DMS 273 treated with DMSO at 0.1 percent for 48 hours (cell line): ENCODE measurements around the gene PSD2.

ENCODE experiments used
- DNase-seq: peaks from one replicate; lab custom pipeline; 2025; lab: John Stamatoyannopoulos, UW

Gene PSD2

GRCh38 chr5:139837711-139838380 lies 42.2 kb downstream of the PSD2 start:
- no peak for DNase-seq

DNA sequence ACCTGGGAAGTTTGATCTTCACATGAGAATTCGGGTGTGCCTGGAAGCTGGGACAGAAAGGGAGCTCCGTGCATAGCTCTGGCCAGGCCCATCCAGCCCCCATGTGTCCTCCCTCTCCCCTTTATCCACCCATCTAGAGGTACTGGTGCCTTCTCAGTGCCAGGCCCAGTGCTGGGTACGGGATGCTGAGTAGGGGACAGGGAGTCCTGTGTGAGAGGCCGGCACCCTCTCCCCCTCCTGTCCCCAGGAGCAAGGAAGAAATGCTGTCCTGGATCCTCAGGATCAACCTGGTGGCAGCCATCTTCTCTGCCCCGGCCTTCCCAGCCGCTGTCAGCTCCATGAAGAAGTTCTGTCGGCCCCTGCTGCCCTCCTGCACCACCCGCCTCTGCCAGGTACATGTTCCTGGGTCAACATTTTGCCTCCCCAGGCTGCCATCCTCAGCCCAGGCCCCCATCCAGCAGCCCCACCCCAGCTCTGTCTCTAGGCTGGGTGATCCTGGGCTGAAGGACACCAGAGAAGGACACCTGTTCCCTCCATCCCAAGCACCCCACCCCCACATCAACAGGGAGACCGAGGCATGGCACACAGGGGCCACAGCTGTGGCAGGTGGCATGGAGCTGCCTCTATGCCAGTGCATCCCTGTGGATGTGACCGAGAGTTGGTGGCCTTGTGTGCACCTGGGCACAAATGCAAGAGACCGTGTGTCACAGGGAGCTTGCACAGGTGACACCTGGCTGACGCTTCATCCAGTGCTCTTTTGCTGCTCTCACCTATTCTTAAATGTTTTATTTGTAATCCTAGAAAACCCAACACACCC lies 43.0 kb downstream of the PSD2 start:
- no peak for DNase-seq

- no peak for DNase-seq
These were observed 43.7 kb downstream of the PSD2 start for GRCh38 chr5:139839232-139839815.

DNA sequence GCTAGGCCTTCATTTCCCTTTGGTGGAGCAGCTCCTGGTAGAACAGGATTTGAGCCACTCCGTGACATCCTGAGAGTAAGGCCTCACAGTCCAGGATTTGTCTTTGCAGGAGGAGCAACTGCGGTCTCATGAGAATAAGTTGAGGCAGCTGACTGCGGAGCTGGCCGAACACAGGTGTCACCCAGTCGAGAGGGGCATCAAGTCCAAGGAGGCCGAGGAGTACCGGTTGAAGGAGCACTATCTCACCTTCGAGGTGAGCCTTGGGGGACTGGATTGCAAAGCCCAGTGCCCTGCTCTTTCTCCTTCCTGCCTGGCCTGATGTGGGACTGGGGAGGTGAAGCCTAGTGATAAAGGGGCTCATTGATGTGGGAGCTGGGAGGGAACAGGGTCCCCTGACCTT lies 44.3 kb downstream of the PSD2 start:
- DNase-seq, result no peak

GRCh38 chr5:139841549-139841948 lies 45.9 kb downstream of the PSD2 start:
- DNase-seq, result no peak

GRCh38 chr5:139842321-139842720 lies 46.7 kb downstream of the PSD2 start:
- DNase-seq, result no peak

GRCh38 chr5:139843991-139844390 lies 48.4 kb downstream of the PSD2 start:
- DNase-seq, result no peak

DNA sequence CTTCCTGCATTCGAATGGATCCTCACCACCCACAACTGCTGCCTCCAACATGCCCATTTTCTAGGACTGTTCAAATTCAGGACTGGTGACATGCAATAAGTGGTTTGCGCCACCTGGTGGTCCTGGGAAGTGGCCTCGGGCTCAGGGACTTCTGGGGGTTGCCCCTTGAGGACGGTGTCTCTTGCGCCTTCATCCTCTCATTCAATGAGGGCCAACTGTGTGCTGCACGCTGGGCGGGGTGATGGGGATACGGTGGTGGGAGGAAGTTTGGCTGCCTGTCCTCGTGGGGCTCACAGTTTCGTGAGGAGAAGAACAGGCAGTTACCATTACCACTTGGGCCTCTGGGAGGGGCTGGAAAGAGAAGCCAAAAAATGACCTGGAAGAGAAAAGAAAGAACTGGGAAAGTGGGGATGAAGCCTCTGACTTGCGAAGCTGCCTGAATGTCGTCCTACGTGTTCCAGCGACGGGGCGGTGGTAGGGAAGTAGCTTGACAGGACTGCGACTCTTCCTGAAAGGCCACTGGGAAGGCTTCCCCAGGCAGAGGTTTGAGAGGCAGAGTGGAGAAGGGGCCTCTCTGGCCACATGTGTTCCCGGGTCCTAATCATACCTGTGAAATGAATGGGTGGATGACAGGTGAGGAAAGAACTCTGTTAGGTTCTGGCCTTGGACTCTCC lies 49.0 kb downstream of the PSD2 start:
- DNase-seq, result peak; percentile 47

DNA sequence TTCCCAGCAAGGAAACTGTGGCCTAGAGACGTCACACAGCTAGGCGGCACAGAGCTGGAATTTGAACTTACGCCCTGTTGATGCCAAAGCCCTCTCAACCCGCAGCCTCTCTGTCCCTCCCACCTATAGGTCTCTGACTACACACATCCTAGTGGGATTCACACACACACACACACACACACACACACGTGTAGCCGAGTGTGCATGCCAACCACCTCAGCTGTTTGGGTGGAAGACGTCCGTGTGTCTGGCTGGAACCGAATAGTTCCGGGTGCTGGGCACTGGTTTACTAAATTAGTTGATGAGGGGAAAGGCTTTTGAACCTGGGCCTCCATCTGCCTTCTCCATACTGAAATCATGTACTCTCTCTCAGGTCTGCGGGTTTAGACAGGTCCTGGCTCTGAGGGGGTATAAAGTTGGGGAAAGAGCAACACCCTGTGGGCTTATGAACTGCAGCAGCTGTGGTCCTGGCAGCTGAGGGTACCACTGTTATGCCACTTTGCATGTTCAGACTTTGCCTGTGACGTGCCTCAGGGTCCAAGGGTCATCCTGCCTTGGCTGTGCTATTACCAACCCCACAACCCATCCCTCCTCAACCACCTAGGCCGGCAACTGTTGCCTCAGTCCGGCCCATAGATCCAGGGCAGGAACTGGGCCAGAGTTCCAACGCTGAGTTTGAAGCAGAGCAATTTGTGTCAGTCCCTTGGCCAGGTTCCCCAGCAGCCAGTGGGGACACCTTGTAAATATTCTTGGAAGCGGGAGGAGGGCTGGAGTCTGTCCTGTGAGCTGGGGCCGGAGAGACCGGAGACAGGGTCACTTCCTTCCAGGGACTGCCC lies 50.5 kb downstream of the PSD2 start:
- peak; percentile 31 for DNase-seq

DNA sequence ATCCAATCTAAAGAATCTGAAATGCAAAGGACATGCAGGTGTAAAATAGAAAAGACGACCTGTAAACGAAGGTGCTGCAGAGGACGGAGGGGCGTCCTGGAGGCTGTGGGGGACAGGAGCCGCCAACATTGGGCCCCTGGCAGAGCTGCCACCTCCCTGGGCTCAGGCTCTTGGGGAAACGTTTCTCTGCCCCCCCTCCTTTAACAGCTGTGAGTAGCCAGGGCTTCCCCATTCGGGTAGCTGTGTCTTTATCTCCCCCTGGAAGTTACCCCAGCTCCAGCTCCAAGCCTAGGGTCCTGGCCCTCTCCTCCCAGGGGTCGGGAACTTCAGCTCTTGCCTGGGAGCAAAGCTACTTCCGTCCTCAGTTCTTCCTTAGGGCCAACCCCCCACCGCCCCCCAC lies 51.5 kb downstream of the PSD2 start:
- no peak for DNase-seq

DNA sequence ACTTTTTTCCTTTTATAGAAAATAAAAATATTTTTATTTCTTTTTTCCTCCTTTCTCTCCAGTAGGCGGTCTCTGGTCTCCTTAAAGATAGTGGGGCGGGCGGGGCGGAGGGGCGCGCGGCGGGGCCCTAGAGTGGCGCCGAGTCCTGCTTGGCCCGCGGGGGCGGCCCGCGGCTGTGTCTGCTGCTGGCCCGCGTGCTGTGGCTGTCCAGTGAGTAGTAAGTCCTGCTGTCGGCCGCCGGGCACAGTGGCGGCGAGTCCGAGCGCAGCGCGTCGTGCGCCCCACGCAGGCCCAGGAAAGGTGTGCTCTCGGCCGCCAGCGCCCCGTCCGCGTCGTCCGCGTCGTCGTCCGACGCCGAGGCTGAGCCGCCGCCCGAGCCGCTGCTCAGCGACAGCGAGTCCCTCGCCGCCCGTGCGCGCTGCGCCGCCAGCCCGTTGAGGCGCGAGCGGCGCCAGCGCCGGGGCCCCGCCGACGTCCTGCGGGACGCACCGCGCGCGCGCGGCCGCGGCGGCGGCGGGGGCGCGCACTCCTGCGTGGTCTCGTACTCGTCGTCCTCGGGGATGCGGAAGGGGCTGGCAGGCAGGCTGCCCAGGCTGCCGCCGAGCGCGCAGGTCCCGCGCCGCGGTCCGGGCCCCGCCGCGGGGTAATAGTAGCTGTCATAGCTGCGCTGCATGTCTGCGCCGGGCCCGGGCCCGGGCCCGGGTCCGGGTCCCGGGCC lies 52.3 kb downstream of the PSD2 start:
- no peak for DNase-seq

DNA sequence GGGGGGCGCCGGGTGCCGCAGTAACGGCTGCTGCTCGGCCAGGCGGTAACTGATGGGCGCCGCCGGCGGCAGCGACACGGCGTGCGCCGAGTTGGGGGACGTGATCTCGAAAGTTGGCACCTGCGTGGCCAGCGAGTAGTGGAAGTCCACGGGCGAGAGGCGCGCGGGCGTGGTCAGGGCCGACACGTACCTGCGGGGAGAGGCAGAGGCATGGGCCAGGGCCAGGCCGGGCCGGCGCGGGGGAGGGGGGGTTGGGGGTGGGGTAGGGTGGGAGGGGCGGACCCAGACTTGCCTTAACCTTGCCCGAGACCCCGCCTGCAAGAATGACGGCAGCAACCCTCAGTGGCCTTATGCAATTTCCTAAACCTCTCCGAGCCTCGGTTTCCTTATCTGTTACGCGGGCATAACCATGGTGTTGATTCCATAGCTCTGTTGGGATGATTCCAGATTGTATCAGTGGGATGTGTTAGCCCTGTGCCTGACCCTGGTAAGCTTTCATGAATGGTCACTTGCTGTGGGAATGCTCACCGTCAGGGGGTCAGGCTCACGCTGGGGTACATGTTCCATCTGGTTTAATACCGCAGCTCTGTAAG lies 53.0 kb downstream of the PSD2 start:
- no peak for DNase-seq

- DNase-seq, result no peak
These were observed 53.9 kb downstream of the PSD2 start for GRCh38 chr5:139849501-139849900.

DNA sequence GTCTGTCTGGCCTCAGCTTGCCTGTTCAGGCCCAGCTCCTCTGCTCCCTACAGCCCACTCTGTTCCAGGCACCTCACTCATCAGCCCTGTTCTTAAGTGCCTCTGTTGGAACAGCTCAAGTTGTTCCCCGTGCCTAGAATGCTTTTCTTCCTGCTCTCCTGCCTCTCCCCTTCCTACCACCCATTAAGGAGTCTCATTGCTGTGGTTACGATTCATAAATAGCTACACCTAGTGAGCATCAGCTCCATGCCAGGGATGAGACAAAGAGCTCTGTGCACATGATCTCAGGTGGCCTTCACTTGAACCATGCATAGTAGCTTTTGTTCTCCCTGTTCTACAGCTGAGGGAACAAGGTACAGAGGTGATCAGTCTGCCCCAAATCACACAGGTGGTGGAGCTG lies 54.3 kb downstream of the PSD2 start:
- no peak for DNase-seq

DNA sequence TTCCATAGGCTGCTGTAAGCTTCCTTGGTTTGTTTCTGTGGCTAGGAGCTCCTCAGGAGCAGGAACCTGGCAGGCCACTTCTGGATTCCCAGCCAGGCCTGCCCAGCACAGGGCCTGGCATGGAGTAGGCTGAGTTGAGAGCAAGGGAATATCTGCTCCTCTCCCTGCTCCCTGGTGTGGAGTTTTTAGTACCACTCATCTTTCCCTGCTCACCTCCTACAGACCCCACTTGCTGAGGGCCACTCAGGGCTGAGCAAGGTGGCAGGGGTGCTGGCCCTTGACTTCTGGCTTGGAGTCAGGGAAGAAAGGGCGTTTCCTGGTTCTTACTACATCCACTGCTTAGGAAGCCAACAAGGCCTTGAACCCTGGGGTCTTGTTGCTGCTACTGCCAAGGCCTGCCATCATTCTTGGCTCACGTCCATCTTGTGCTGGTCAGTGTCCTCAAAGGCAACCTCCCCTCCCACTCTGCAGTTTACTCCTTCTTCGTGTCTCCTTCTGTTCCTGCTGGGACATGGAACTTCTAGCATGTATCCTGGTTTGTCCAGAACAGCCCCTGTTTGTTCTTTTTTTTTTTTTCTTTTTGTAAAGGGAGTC lies 54.9 kb downstream of the PSD2 start:
- no peak for DNase-seq

GRCh38 chr5:139851558-139851957 lies 56.0 kb downstream of the PSD2 start:
- DNase-seq, result no peak

GRCh38 chr5:139852696-139853095 lies 57.1 kb downstream of the PSD2 start:
- DNase-seq, result no peak

DNA sequence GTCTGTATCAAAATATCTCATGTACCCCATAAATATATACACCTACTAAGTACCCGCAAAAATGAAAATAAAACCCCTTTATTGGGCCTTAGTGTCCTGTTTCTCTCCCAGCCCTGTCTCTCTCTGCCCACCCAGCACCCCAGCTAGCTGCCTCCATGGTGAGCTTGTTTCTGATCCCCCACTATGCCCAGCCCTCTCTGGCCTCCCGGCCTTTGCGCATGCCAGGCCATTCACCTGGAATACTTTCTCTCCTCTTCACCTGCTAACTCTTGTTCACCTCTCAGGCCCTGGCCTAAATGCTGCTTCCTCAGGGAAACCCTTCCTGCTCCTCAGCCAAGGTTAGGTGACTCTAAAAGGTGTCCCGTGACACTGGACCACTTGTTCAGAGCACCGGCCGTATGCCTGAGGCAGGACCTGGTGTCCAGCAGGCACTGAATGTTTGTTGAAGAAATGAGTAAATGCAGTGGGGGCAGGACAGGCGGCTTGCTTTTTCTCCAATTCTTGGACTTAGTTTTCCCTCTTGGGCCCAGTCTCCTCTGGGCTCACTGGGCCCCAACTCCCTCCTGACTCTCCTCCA lies 58.5 kb downstream of the PSD2 start:
- DNase-seq, result no peak

- DNase-seq, result no peak
These were observed 59.3 kb downstream of the PSD2 start for GRCh38 chr5:139854953-139855352.

GRCh38 chr5:139855451-139855850 lies 59.8 kb downstream of the PSD2 start:
- DNase-seq, result no peak
